NCI-H774 (cell line): ENCODE data around the gene RNFT2.
"Not testable (repeated sequence)": the region's sequence is repeated elsewhere in the genome, so short reads cannot be mapped to it uniquely, and the experiment has no call there.

Source experiments
- DNase-seq: peaks from one replicate; lab custom pipeline; 2025; lab: John Stamatoyannopoulos, UW

RNFT2 gene

DNA sequence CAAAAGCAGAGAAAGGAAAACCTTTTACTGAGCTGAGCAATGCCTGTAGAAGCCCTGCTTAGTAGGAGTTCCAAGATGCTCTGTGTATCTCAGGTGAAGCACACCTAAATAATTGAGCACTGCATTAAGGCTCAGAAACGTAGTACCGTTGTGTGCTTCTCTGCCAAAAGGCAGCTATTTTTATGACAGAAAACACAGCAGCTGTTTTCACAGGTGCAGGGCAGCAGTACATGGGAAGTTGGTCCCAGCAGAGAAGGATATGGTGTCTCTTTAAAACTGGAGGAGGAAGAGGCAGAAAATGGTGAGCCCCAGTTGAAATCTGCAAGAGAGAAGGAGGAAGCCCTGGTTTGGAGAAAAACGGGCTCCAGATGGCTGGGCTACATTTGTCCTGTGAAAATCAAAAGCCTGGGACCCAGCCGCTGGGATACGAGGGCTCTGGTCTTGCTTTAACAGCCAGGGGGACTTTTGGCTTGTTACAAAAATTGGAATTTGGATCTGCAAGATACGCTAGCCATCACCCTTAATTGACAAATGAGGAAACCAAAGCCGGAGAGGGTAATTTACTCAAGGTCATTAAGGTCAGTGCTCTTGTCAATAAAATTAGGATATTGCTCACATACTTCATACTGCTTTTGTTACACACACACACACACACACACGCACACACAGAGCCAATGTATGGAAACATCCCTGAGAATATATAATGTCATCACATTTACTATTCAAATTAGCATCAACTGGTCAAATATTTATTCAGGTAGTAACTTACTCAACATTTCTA lies 27.6 kb upstream of the RNFT2 start:
- DNase-seq, result no peak

DNA sequence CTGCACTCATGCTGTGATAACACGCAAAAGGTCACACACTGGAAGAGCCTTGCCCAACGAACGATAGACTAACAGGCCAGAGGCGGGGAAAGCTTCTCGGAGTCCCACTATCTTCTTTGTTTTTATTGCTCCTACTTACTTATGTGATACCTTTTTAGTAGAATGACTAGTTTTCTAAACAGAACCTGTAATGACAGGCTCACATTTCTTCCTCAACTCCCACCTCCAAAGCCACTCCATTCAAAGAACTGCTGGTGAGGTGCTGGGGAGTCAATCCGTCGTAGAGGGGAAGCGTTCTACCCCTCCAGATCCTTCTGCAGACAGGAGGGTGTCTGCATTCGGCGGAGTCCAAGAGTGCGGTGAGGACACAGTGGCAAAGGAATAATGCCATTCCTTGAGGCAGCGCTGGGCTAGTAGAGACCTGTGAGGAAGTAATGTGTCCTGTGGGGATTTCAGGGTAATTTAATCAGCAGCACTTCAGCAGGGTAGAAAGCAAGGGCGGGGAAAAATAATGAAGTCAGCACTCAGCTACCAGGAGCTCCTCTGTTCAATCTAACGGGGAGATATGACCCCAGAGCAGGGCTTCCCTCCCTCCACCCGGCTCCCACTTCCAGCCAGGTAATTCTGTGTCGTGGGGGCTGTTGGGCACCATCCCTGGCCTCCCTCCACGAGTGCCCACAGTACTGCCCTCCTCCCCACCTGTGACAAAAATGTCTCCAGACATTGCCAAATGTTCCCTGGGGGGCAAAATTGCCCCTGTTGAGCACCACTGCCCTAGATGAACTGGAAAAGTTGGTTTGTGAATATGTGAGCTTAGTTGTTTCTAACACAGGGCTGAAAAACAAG lies 25.4 kb upstream of the RNFT2 start:
- DNase-seq, result no peak

DNA sequence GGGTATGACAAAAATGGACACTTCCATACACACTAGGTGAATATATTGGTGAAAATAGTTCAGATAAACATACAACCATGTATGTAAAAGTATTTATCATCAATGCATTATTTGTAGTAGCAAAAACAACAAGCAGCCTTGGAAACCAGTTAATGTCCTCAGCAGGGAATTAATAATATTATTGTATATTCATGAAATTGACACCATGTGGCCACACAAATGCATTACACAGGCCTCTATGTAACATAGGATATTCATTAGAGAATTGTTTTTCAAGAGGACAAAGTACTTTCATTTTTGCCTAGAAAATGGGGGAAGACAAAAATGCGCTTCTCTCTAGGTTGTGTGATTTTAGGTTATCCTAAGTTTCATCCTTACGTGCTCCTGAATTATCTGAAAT lies 24.6 kb upstream of the RNFT2 start:
- DNase-seq, result no peak

DNA sequence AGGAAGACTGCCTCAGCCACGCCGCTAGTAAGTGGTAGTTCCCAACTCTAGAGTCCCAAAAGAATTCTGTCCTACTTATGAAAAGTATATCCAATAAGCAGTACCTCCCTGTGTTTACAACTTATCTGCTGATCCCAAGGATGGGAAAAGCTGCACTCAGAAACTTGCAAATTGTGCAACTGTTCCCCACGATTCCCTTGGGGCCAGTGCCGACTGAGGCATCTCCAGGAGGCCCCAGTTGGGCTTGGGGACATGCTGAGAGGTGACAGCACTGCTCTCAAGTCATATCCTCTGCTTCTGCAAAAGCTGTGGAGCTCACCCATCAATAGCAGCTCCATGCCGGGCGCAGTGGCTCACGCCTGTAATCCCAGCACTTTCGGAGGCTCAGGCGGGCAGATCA lies 23.9 kb upstream of the RNFT2 start:
- no peak for DNase-seq

DNA sequence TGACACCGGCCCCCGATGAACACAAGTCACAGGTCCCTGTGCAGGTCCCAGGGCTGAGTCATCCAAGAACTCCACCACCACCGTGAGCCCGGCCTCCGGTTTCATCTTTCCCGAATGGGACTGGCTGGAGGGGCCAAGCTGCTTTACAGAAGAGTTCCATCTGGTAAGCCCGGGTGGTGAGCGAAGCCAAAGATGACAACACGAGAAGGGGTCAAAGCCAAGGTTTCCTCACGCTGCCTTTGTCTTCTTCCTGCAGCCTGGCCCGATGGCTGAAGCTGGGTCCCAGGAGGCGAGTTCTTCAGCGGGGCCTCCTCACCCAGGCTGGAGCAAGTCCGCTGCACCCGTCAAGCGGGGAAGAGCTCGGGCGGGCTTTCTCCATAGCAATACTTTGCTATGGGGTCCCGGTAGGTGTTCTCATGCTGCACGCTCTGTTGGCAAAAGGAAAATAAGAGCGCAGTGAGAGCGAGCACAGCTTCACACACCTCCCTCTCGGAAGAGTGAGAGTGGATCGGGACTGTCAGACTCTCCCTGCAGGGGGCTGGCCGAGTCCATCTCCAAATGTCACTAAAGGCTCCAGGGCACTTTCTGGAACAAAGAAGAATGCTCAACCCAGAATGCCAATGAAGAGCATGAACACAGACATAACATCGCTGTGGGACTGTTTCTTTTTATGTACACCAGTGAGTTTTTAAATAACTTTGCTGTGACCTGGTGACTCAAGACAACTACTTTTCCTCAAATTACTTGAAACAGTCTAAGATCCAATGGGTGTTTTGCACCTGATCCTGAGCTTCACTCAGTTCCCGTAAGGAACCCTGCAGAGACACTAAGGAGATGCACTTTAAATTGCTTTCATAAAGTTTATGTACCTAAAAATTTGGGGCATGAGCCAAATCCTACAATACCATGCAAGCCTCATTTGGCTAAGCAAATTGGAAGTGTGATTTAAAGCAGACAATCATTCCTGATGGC lies 20.4 kb upstream of the RNFT2 start:
- no peak for DNase-seq

DNA sequence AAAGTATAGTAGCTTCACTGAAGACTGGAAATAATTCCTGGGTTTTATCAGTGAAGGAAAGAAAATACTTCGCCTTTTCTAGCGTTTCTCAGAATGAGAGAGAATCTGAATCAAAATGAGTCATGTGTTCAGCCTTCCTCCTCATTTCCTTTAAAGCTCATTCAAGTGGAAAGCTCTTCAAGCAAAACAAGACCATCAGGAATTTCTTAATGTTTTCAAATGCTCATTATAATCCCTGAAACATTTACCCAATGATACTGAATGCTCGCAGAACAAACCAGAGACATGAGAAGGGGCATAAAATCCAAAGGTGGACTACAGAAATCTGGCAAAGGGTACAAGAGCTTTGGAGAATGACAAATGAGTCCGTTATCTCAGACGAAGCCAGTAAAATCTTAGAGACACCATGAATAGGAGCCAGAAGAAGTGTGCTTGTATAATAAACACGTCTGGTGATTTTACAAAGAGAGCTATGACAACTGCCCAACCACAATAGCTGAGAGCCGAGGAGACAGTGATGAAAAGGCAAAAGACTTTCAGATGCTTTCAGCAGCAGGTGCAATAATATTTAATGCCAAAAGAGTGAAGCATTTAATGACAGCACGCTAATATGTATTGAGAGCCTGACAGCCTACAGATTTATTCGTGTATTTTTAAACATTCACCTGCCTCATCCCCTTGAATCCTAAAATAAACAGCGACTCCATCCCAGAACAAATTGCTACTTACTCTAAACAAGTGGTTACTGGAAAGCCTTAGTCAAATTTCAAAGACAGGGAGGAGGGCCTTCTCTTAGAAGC lies 19.3 kb upstream of the RNFT2 start:
- DNase-seq, result peak; percentile 54

DNA sequence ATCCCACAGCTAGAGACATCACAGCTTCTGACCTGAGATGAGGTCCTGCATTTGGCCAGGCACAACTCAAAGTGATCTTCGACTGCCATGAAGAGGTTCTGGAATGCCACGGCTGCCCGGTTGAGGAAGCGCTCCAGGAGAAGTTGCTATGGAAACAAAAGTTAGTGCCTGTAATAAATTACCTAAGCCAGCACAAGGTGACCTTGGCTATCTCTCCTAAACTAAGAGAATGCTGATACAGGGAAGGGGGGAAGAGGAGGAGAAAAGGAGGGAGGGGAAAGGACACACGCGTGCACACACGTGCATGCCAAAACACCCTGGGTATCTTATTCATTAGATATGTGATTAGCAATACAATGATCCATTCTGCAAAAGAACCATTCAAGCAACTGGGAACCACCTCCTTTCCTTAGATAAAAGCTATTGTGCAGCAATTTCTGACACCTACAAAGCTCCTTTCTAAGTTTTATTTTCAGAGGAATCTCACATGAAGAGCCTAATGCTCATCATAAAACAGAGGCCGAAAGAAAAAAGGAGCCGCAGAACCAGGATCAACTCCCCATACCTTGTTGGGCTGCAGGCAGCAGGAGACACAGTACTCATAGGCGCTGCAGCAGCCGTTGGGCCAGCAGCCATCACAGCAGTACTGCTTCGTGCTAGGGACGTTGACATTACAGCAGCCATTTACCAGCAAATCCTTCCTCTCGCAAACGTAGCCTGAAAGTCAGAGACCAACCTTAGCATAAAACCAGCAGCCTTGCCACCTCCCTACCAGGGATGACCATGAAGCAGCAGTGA lies 18.2 kb upstream of the RNFT2 start:
- no peak for DNase-seq

DNA sequence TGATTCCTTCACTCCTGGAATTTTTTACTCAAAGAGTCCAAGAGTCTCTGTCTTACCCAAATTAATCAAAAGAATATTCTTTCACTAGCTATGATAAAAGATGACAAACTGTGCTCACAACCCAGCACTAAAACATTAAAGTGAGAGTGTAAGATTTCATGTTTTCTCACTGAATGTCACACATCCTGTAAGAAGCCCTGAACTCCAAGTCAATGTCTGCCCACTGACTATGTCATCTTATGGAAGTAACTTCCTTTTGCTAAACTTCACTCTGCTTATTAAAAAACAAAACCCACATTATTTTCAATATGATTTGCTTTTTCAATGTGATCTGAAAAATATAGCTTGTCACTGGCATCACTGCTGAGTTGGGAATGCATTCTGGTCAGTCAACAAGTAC lies 15.9 kb upstream of the RNFT2 start:
- DNase-seq, result no peak

DNA sequence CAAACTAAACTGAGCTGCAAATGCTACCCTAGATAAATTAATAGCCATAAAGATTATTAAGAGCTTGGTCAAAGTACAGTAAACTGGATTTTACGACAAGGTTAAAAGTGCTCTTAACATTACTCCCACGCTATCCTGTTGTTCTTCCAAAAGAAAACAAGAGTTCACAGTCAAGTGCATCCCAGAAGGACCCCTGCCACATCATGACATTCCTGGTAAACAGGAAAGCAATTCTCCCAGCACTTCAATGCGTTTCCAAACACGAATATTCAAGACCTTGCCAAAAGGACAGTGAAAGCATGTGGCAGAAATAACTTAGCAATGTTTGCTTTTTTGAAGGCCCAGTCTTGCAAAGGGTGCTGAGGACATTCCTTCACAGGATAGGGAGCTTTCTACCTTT lies 11.4 kb upstream of the RNFT2 start:
- DNase-seq, result no peak

DNA sequence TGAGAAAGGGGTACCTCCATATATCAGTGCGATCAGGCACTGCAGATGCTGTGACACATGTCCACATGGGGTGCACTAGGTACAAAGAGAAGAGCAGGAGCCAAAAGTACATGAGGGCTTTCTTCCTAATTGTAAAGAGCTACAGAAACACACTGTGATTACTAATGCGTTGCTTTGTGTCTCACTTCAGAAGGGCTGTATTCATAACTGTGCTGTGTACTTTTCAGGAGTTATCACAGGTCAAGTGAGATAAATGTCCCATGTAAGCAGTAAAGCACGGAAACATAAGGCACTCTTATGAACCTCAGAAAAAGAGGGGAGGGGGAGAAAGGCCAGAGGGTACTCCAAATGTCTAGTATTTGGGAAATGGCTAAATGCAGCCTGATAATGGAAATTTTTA lies 10.9 kb upstream of the RNFT2 start:
- DNase-seq, result peak; percentile 16

DNA sequence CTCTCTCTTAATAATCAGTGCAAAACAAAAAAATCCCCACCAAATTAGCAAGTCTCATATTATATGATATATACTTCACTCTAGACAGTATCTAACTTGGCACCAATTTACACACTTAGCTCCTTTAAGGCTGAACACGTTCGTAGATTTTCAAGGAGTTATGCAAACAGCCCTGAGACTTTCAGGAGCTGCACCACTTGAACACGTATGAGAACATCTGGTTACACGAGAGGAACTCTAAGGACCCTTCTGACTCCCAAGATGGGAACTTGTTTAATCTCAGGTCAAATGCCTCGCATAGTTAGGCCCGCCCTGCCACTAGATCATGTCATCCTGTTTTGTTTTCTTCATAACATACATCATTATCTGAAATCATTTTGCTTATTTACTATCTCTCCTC lies 10.2 kb upstream of the RNFT2 start:
- no peak for DNase-seq

DNA sequence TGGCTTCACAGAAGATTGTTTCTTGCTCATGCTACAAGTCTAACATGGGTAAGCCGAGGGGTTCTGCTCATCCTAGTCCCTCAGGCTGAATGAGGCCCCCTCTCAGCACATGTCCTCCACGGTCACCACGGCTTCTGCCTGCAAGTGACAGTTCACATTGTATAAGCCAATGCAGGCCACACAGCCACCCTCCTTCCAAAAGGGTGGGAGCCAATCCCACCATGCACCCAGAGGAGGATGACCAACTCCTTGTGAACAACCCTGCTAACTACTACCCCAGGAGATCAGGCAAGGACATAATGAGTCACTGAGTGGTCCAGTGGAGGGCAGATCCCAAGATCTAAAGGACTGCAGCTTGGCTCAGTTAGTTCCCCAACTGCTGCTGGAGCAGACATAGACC lies 6.3 kb upstream of the RNFT2 start:
- no peak for DNase-seq

DNA sequence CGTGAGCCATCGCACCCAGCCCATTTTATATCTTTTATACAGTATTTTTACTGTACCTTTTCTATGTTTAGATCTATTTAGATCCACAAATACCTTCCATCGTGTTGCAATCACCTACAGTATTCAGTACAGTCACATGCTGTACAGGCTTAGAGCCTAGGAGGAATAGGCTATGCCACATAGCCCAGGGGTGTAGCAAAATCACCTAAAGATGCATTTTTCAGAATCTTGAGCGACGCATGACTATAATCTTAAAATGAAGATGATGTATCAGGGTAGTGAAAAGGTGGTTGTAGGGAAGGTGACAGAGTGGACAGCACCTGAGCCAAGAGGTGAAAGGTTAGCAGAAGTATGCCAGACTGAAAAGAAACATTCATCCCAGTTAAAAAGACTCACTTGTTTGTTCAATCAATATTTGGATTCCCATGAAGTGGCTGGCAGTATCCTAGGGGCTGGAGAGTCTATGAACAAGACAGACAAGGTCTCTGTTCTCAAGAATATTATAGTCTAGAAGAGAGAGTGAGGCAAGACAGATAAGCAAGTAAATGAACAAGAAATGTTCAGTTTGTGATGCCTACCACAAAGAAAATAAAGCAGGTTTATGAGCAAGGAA lies 3.9 kb upstream of the RNFT2 start:
- no peak for DNase-seq

DNA sequence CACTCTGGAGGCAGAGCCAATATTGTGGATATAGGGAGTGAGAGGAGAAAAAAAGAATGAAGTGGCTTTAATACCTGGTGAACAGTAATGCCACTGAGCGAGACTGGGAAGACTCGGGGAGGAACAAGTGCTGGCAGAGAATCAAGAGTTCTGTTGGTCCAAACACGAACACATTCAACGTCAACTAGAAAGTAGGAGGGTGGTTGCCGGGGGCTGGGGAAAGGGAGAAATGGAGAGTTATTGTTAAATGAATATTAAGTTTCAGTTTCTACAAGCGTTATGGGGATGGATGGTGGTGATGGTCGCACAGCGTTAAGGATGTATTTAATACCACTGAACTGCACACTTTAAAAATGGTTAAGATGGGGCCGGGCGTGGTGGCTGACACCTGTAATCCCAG lies 3.0 kb upstream of the RNFT2 start:
- DNase-seq, result no peak

DNA sequence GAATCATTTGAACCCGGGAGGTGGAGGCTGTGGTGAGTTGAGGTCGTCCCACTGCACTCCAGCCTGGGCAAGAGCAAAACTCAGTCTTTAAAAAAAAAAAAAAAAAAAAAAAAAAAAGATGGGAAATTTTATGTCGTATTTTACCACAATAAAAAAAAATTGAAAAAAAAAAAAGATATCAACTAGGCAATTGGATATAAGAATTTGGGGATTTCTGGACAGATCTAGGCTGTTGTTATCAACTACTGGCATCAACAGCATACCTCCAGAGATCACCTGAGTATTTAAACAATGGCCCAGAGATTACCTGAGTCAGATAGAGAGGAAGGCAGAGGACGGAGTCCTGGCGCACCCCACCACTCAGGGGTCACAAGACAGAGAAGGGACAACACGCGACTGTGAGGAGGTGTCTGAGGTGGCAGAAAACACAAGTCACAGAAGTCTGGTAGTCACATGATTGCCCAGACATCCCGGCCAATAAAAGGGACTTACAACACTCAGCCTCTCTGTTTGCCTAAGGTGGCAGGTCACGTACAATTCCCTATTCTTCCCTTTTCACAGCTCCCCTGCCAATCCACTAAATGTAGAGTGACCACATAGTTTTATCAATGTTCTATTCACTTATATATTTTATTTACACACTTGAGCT lies 2.0 kb upstream of the RNFT2 start:
- no peak for DNase-seq

DNA sequence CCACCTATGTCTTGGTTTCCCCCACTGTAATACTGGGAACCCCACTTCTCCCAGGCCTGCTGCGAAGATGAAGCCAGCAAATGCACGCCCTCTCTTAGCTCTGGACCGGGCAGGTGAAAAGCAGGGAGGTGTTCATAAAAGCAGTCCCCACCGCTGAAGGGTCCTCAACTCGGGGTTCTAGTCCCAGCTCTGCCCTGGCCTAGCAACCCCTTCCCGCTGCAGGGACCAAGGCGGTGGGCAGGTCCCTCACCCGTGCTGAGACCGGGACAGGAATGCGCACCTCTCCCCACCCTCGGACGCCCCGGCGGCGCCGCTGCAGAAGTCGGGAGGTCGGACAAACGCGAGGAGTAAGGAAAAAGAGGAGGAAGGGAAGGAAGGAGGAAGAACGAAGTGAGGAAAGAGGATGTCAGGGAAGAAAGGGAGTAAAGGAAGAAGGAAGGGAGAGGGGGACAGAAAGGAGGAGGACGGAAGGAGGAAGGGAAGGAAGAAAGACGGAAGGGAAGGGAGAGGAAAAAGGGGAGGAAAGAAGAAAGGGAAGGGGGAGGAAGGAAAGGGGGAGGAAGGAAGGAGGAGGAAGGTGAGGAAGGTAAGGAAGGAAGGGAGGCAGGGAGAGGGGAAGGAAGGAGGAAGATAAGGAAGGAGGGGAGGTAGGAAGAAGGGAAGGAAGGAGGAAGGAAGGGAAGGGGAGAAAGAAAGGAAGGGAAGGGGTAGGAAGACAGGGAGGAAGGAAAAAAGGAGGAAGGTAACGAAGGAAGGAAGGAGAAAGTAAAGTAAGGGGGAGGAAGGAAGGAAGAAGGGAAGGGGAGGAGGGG lies 947 bp upstream of the RNFT2 start:
- DNase-seq, result no peak

DNA sequence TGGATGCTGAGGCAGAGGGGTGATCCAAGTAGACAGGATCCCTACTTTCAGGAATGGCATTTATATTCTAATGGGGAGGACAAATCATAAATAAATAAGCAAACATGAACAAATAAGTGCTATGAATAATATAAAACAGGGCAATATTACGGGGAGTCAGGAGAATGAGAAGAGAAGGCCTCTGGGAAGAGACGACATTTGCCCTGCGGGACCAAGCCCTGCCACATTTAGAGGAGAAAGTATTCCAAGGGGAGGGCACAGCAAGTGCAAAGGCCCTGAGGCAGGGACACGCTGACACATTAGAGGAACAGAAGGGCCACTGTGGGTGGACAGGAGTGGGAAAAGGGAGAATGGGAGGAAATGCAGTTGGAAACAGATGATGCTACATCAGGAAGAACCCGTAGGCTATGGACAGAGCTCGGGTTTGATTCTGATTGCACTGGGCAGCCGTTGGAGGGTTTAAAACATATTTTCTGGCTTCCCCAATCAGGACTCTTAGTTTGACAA lies 1.3 kb downstream of the RNFT2 start:
- no peak for DNase-seq

DNA sequence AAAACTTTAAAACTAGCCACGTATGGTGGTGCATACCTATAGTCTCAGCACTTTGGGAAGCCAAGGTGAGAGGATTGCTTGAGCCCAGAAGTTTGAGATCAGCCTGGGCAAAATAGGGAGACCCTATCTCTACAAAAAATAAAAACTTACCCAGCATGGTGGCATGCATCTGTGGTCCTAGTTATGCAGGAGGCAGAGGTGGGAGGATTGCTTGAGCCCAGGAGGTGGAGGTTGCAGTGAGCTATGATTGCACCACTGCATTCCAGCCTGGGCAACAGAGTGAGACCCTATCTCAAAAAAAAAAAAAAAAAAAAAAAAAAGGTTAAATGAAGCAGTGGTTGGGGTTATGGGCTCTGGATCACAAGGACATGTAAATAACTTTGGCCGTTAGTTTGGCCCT lies 4.7 kb downstream of the RNFT2 start:
- not testable (repeated sequence) for DNase-seq

DNA sequence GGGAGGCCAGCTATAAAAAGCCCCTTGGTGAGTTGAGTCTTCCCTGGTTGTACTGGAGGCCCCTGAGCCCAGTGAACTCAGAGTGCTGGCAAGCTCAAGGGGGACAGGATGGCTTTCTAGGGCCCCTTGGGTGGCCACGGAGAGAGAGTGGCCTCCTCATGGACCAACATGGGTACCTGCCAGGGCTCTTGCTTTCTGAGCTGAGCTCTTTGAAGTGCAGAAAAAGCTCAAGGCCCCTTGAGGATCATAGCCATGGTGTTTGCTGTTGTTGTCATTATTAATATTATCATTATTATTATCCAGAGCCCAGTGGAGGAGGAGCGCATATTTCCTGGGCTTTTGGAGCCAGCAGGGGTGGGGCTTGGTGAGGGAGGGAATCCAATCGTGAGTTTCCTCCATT lies 6.7 kb downstream of the RNFT2 start:
- DNase-seq, result no peak
